ENCODE measurements around the gene GPR141. TPM values are rescaled to one million over a fixed set of nuclear protein-coding genes. Genes with fewer than 3 reads are reported as not detected.

Gene GPR141
- total and polyA plus RNA-seq, 2 donors from 2014 or later = 3.3 TPM; not detected in 1

DNA sequence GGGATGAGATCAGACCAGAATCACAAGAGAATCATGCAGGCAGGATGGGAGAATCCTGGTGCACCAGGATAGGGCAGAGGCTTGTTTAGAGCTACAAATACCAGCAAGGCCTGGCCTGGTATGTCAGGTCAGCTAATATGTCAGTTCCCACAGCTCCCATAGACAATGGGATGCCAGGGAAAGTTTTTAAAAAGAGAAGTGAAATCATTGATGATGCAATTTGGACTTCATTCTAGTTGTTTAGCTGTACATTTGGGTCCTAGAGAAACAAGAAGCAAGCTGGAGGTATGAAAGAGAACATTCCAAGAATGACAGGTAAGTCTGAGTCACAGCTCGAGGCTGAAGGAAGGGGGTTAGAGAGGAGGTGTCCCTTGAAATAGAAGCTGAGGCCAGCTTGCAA lies 45.2 kb downstream of the GPR141 start:
- no peak for FAIRE-seq
- intact Hi-C loops (cut with DNase I) = no loop called here
- no peaks in the 10 kb centered on the region for H3K9me3 ChIP-seq (ENCODE audit: control insufficient read depth in 2 of 3, insufficient read depth in 1 of 3, low read length in 3 of 3)
- no peak overlapping the region for H3K9ac ChIP-seq (ENCODE audit: low read length in 3 of 3)
- TF ChIP-seq, protein P1, sequence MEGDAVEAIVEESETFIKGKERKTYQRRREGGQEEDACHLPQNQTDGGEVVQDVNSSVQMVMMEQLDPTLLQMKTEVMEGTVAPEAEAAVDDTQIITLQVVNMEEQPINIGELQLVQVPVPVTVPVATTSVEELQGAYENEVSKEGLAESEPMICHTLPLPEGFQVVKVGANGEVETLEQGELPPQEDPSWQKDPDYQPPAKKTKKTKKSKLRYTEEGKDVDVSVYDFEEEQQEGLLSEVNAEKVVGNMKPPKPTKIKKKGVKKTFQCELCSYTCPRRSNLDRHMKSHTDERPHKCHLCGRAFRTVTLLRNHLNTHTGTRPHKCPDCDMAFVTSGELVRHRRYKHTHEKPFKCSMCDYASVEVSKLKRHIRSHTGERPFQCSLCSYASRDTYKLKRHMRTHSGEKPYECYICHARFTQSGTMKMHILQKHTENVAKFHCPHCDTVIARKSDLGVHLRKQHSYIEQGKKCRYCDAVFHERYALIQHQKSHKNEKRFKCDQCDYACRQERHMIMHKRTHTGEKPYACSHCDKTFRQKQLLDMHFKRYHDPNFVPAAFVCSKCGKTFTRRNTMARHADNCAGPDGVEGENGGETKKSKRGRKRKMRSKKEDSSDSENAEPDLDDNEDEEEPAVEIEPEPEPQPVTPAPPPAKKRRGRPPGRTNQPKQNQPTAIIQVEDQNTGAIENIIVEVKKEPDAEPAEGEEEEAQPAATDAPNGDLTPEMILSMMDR (IDR thresholded peaks at IDR 0.05; ENCODE audit: borderline replicate concordance, extremely low read depth, insufficient read depth) = no peak
- no peaks in the 10 kb centered on the region for H3K4me1 ChIP-seq (ENCODE audit: control insufficient read depth in 2 of 3, insufficient read depth in 2 of 3, low read depth in 1 of 3, low read length in 3 of 3)
- no peaks in the 10 kb centered on the region for H3K27me3 ChIP-seq (ENCODE audit: control insufficient read depth, insufficient read depth, low read length)
- no peak overlapping the region for H3K4me3 ChIP-seq (ENCODE audit: low read length in 3 of 3)
- H3K36me3 ChIP-seq (ENCODE audit: control insufficient read depth in 2 of 3, insufficient read depth in 3 of 3, low read length in 3 of 3) = no peaks in the 10 kb centered on the region
- no peak overlapping the region for H3K27ac ChIP-seq (ENCODE audit: low read depth in 2 of 2, low read length in 2 of 2)
- DNase-seq = no peak

DNA sequence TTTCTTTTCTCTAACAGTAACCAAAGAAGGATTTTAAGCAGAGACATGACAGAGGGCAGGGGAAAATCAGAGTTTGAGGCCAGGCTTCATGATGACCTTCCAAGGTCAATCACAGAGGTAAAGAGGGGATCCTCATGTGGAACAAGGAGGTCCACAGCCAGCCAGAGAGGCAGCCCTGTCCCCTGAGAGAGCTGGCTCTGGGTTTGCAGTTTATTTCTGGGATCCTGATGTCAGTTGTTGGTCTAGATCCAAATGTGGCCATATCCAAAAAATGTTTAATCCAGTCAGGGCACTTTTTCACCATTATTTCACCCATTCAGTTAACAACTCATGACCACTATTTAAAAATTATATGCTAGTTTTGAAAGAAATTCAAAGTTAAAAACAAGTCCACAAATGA lies 45.6 kb downstream of the GPR141 start:
- H3K4me1 ChIP-seq (ENCODE audit: control insufficient read depth in 2 of 3, insufficient read depth in 2 of 3, low read depth in 1 of 3, low read length in 3 of 3) = no peaks in the 10 kb centered on the region
- FAIRE-seq (no peak), DNase-seq (no peak)
- TF ChIP-seq, protein P1 (IDR thresholded peaks at IDR 0.05; ENCODE audit: borderline replicate concordance, extremely low read depth, insufficient read depth) = no peak
- no peak overlapping the region for H3K9ac ChIP-seq (ENCODE audit: low read length in 3 of 3)
- intact Hi-C loops (cut with DNase I) = no loop called here
- H3K9me3 ChIP-seq (ENCODE audit: control insufficient read depth in 2 of 3, insufficient read depth in 1 of 3, low read length in 3 of 3) = no peaks in the 10 kb centered on the region
- no peak overlapping the region for H3K27ac ChIP-seq (ENCODE audit: low read depth in 2 of 2, low read length in 2 of 2)
- no peak overlapping the region for H3K4me3 ChIP-seq (ENCODE audit: low read length in 3 of 3)
- H3K36me3 ChIP-seq (ENCODE audit: control insufficient read depth in 2 of 3, insufficient read depth in 3 of 3, low read length in 3 of 3) = no peaks in the 10 kb centered on the region
- H3K27me3 ChIP-seq (ENCODE audit: control insufficient read depth, insufficient read depth, low read length) = no peaks in the 10 kb centered on the region

DNA sequence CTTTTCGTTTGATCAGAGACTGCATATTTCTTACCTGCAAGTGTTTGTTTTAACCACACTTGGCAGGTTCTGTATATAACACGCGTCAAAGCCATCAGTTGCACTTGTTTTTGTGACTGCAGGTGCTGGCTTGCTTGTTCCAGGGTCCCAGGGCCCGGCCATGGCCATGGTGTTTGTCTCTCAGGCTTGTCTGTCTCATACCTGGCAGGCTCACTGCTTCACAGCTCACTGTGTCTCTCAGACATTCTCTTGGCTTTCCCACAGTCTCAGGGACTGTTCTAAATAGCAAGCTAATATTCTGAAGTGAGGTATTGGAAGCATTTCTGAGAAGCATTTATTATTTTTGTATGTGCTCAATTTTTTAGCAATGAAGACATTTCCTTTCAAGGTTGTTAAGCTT lies 46.9 kb downstream of the GPR141 start:
- no peaks in the 10 kb centered on the region for H3K27me3 ChIP-seq (ENCODE audit: control insufficient read depth, insufficient read depth, low read length)
- no peaks in the 10 kb centered on the region for H3K4me1 ChIP-seq (ENCODE audit: control insufficient read depth in 2 of 3, insufficient read depth in 2 of 3, low read depth in 1 of 3, low read length in 3 of 3)
- FAIRE-seq = no peak
- intact Hi-C loops (cut with DNase I) = no loop called here
- H3K9me3 ChIP-seq (ENCODE audit: control insufficient read depth in 2 of 3, insufficient read depth in 1 of 3, low read length in 3 of 3) = no peaks in the 10 kb centered on the region
- no peak overlapping the region for H3K9ac ChIP-seq (ENCODE audit: low read length in 3 of 3)
- H3K4me3 ChIP-seq (ENCODE audit: low read length in 3 of 3) = no peak overlapping the region
- TF ChIP-seq, protein P1 (IDR thresholded peaks at IDR 0.05; ENCODE audit: borderline replicate concordance, extremely low read depth, insufficient read depth) = no peak
- H3K36me3 ChIP-seq (ENCODE audit: control insufficient read depth in 2 of 3, insufficient read depth in 3 of 3, low read length in 3 of 3) = no peaks in the 10 kb centered on the region
- DNase-seq = no peak
- H3K27ac ChIP-seq (ENCODE audit: low read depth in 2 of 2, low read length in 2 of 2) = no peak overlapping the region

DNA sequence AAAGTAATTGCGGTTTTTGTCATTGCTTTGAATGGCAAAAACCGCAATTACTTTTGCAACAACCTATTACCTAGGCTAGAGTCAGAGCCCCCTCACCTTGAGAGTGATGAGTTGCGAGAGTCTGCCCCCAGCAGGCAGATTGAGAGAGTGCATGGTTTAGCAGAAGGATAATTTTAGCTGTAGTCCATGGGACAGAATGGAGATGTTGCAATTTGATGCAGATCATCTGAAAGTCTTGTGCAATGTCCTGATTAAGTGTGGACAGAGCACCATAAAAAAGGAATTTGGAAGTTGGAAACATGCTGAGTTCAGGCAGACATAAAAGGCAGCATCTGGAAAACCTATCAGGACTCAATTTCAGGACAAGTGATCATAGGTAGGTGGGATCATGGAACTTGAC lies 48.7 kb downstream of the GPR141 start:
- peak in 4 of 5 donors; percentile 22 to 48 (median 34) for DNase-seq
- no peaks in the 10 kb centered on the region for H3K36me3 ChIP-seq (ENCODE audit: control insufficient read depth in 2 of 3, insufficient read depth in 3 of 3, low read length in 3 of 3)
- TF ChIP-seq, protein P1 (IDR thresholded peaks at IDR 0.05; ENCODE audit: borderline replicate concordance, extremely low read depth, insufficient read depth) = peak; percentile 22
- H3K27me3 ChIP-seq (ENCODE audit: control insufficient read depth, insufficient read depth, low read length) = no peaks in the 10 kb centered on the region
- H3K4me1 ChIP-seq (ENCODE audit: control insufficient read depth in 2 of 3, insufficient read depth in 2 of 3, low read depth in 1 of 3, low read length in 3 of 3) = no peaks in the 10 kb centered on the region
- FAIRE-seq = no peak
- H3K9me3 ChIP-seq (ENCODE audit: control insufficient read depth in 2 of 3, insufficient read depth in 1 of 3, low read length in 3 of 3) = no peaks in the 10 kb centered on the region
- no peak overlapping the region for H3K4me3 ChIP-seq (ENCODE audit: low read length in 3 of 3)
- no peak overlapping the region for H3K27ac ChIP-seq (ENCODE audit: low read depth in 2 of 2, low read length in 2 of 2)
- intact Hi-C loops (cut with DNase I) = no loop called here
- H3K9ac ChIP-seq (ENCODE audit: low read length in 3 of 3) = no peak overlapping the region
